Ishikawa (cell line): ENCODE measurements around the gene KLHL14.
A peak's percentile ranks its signal among the peaks of the same experiment; 100 is the strongest.

Experiments used
- CEBPB ChIP-seq: IDR thresholded peaks from 2 replicates; pipeline ENCODE4 v1.6.1; 2012
- CREB1 ChIP-seq: IDR thresholded peaks from 2 replicates; pipeline ENCODE4 v1.6.1; 2012; ENCODE audit warnings: low read depth
- EGR1 ChIP-seq: IDR thresholded peaks from 2 replicates; pipeline ENCODE4 v1.6.1; 2012
- EP300 ChIP-seq: IDR thresholded peaks from 2 replicates; pipeline ENCODE4 v1.6.1; 2012; ENCODE audit warnings: borderline replicate concordance
- FOXM1 ChIP-seq: IDR thresholded peaks from 2 replicates; pipeline ENCODE4 v1.6.1; 2012; ENCODE audit warnings: low read depth, borderline replicate concordance
- MAX ChIP-seq: IDR thresholded peaks from 2 replicates; pipeline ENCODE4 v1.6.1; 2012
- NFIC ChIP-seq: IDR thresholded peaks from 2 replicates; pipeline ENCODE4 v1.6.1; 2012
- RAD21 ChIP-seq: IDR thresholded peaks from 2 replicates; pipeline ENCODE4 v1.6.1; 2012; ENCODE audit warnings: low read depth
- REST ChIP-seq: IDR thresholded peaks from 2 replicates; pipeline ENCODE4 v1.6.1; 2012; ENCODE audit warnings: low read depth, mild to moderate bottlenecking
- TAF1 ChIP-seq: IDR thresholded peaks from 2 replicates; pipeline ENCODE4 v1.6.1; 2012; ENCODE audit warnings: low read depth, mild to moderate bottlenecking
- TCF12 ChIP-seq: IDR thresholded peaks from 2 replicates; pipeline ENCODE4 v1.6.1; 2012; ENCODE audit warnings: low read depth
- TEAD4 ChIP-seq: IDR thresholded peaks from 2 replicates; pipeline ENCODE4 v1.6.1; 2012
- USF1 ChIP-seq: IDR thresholded peaks from 2 replicates; pipeline ENCODE4 v1.6.1; 2012
- YY1 ChIP-seq: IDR thresholded peaks from 2 replicates; pipeline ENCODE4 v1.6.1; 2012; ENCODE audit warnings: low read depth
- ZBTB7A ChIP-seq: IDR thresholded peaks from 2 replicates; pipeline ENCODE4 v1.6.1; 2012; ENCODE audit warnings: low read depth

Gene KLHL14

GRCh38 chr18:32772581-32773381 lies at the start of gene KLHL14:
Gene KLHL14, minus strand, starts transcription at chr18:32773023. Its CDS starts 2,432 bp downstream, at chr18:32770591.
- no peak for TF ChIP-seq RAD21
- no peak for TF ChIP-seq USF1
- TF ChIP-seq TAF1: no peak
- TF ChIP-seq TEAD4: peak; percentile 62
- peak; percentile 32; the same call in 1 of the 2 replicates for TF ChIP-seq NFIC
- no peak for TF ChIP-seq FOXM1
- TF ChIP-seq REST: no peak
- 0 out of 2 replicates have a peak, but pooled peaks have one; percentile 27 for TF ChIP-seq MAX
- no peak for TF ChIP-seq EGR1
- peak; percentile 13; the same call in 1 of the 2 replicates for TF ChIP-seq YY1
- TF ChIP-seq TCF12: peak; percentile 83
- TF ChIP-seq ZBTB7A: no peak
- TF ChIP-seq EP300: peak; percentile 79; the same call in 1 of the 2 replicates
- TF ChIP-seq CREB1: no peak
- TF ChIP-seq CEBPB: no peak

- TF ChIP-seq EGR1 (no peak), CEBPB (no peak), NFIC (no peak), TEAD4 (no peak), REST (no peak), CREB1 (no peak), ZBTB7A (no peak), RAD21 (no peak), EP300 (no peak), MAX (no peak), TAF1 (no peak)
Measured at GRCh38 chr18:32822197-32822596, 49.4 kb upstream of the KLHL14 start.

GRCh38 chr18:32815881-32816280 lies 43.1 kb upstream of the KLHL14 start:
- no peak for TF ChIP-seq MAX
- no peak for TF ChIP-seq REST
- TF ChIP-seq EGR1: no peak
- TF ChIP-seq CEBPB: no peak
- TF ChIP-seq RAD21: no peak
- TF ChIP-seq EP300: no peak
- no peak for TF ChIP-seq TEAD4
- TF ChIP-seq NFIC: no peak
- TF ChIP-seq ZBTB7A: no peak

- TF ChIP-seq YY1: no peak
- no peak for TF ChIP-seq FOXM1
- TF ChIP-seq CREB1: no peak
- TF ChIP-seq NFIC: no peak
- no peak for TF ChIP-seq USF1
- TF ChIP-seq MAX: no peak
- no peak for TF ChIP-seq TAF1
- TF ChIP-seq REST: no peak
- no peak for TF ChIP-seq TEAD4
- no peak for TF ChIP-seq RAD21
- no peak for TF ChIP-seq EGR1
- no peak for TF ChIP-seq ZBTB7A
- TF ChIP-seq CEBPB: no peak
Measured at GRCh38 chr18:32812342-32812741, 39.5 kb upstream of the KLHL14 start.
